ENCODE measurements around the gene CASP4. TPM values are rescaled to one million over a fixed set of nuclear protein-coding genes. Genes with fewer than 3 reads are reported as not detected.

Gene CASP4
- polyA plus RNA-seq, 1 donor from 2014 or later: not detected

DNA sequence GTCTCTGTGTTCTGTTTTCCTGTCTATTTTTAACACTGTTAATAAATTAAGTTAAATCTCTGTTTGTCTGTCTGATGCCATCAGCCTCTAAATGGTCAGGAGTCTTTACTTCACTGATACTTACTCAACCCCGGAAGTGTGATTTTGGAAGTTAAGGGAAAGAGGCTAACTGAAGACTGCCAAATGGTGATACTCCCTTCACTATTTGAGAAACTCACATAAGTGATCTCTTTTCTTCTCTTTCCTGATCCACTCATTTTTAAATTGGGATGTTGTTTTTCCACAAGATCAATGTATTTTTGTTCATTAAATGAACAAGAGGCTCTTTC lies 69.7 kb downstream of the CASP4 start:
- Histone ChIP-seq H3K9ac (ENCODE audit: low read length) (no peak overlapping the region), H3K4me2 (ENCODE audit: low read length) (no peak overlapping the region), H3K9me3 (ENCODE audit: low read length) (no peaks in the 10 kb centered on the region), H3K4me3 (ENCODE audit: low read length) (no peak overlapping the region), H3K36me3 (ENCODE audit: insufficient read depth, low read length) (no peaks in the 10 kb centered on the region), H3K27me3 (ENCODE audit: insufficient read depth, low read depth, low read length) (no peaks in the 10 kb centered on the region), H3K9me2 (ENCODE audit: insufficient read depth, low read length) (no peaks in the 10 kb centered on the region), H4K20me1 (ENCODE audit: insufficient read depth) (no peaks in the 10 kb centered on the region), H3F3A (ENCODE audit: insufficient read depth, low read length, poor library complexity, severe bottlenecking) (no peaks in the 10 kb centered on the region), H3K27ac (ENCODE audit: low read length) (no peak overlapping the region), H3K79me2 (replicated peaks; ENCODE audit: insufficient read depth, low read length) (no peaks in the 10 kb centered on the region), H2AFZ (ENCODE audit: low read depth, low read length) (no peak overlapping the region)
- TF ChIP-seq POLR2AphosphoS5 (IDR thresholded peaks at IDR 0.05) (no peak), EZH2 (IDR thresholded peaks at IDR 0.05; ENCODE audit: borderline replicate concordance, insufficient read depth, low read length, poor library complexity, severe bottlenecking) (no peak), REST (IDR thresholded peaks at IDR 0.05; ENCODE audit: borderline replicate concordance) (no peak), MXI1 (conservative IDR thresholded peaks at IDR 0.05; ENCODE audit: poor library complexity, severe bottlenecking) (no peak), RAD21 (conservative IDR thresholded peaks at IDR 0.05) (no peak), TAF1 (IDR thresholded peaks at IDR 0.05; ENCODE audit: low read depth) (no peak), EP300 (conservative IDR thresholded peaks at IDR 0.05; ENCODE audit: poor library complexity, severe bottlenecking) (no peak), SMC3 (conservative IDR thresholded peaks at IDR 0.05; ENCODE audit: poor library complexity) (no peak)
- TF ChIP-seq, protein P1, sequence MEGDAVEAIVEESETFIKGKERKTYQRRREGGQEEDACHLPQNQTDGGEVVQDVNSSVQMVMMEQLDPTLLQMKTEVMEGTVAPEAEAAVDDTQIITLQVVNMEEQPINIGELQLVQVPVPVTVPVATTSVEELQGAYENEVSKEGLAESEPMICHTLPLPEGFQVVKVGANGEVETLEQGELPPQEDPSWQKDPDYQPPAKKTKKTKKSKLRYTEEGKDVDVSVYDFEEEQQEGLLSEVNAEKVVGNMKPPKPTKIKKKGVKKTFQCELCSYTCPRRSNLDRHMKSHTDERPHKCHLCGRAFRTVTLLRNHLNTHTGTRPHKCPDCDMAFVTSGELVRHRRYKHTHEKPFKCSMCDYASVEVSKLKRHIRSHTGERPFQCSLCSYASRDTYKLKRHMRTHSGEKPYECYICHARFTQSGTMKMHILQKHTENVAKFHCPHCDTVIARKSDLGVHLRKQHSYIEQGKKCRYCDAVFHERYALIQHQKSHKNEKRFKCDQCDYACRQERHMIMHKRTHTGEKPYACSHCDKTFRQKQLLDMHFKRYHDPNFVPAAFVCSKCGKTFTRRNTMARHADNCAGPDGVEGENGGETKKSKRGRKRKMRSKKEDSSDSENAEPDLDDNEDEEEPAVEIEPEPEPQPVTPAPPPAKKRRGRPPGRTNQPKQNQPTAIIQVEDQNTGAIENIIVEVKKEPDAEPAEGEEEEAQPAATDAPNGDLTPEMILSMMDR (IDR thresholded peaks at IDR 0.05; ENCODE audit: poor library complexity, severe bottlenecking): no peak

DNA sequence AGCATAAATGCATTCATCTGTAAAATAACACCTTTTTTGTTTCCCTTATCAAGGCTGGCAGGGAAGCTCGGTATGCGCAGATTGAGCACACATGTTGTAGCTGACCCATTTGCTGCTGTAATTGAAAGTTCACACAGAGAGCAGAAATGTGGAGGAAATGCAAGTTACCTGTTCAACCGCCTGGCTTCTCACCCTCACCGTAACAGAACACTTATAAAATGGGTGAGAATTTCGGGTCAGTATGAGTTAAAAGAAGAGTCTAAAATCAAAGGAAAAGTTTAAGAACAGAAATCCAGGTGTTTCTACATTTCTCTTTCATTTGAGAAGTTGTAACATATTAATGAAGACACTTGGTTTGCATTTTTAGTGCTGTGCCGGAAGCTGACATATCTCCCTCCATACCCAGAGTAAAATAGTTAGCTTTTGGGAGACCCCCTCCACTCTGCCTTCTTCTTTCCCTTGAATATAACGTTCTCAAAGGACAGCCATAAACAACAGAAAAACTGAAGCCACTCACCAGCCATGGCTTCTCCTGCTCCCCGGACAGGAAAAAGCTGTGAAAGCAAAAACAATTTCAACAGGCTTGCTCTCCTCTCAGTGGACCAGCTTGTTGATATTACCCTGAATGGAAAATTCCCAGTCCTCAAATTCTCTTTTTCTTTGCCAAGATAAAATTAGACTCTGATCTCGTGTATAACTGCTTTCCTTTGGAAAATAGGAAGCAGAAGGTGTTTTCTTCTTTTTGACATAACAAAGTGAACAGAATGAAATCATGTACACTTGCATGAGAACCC lies 70.3 kb downstream of the CASP4 start, which contains the start of gene CASP12:
CASP12 (minus strand) TSS at position 570 of the 794 bp plus-strand sequence.
- Histone ChIP-seq H3K36me3 (ENCODE audit: insufficient read depth, low read length) (no peaks in the 10 kb centered on the region), H3K9ac (ENCODE audit: low read length) (no peak within 1 kb of the TSS), H3K4me2 (ENCODE audit: low read length) (no peak within 1 kb of the TSS), H3F3A (ENCODE audit: insufficient read depth, low read length, poor library complexity, severe bottlenecking) (no peaks in the 10 kb centered on the region), H4K20me1 (ENCODE audit: insufficient read depth) (no peaks in the 10 kb centered on the region), H3K27ac (ENCODE audit: low read length) (no peak within 1 kb of the TSS), H3K9me2 (ENCODE audit: insufficient read depth, low read length) (no peaks in the 10 kb centered on the region), H3K9me3 (ENCODE audit: low read length) (no peaks in the 10 kb centered on the region), H3K4me3 (ENCODE audit: low read length) (no peak within 1 kb of the TSS), H3K27me3 (ENCODE audit: insufficient read depth, low read depth, low read length) (no peaks in the 10 kb centered on the region), H2AFZ (ENCODE audit: low read depth, low read length) (no peak within 1 kb of the TSS), H3K79me2 (replicated peaks; ENCODE audit: insufficient read depth, low read length) (no peaks in the 10 kb centered on the region)
- TF ChIP-seq REST (IDR thresholded peaks at IDR 0.05; ENCODE audit: borderline replicate concordance) (no peak), EP300 (conservative IDR thresholded peaks at IDR 0.05; ENCODE audit: poor library complexity, severe bottlenecking) (no peak), TAF1 (IDR thresholded peaks at IDR 0.05; ENCODE audit: low read depth) (no peak), SMC3 (conservative IDR thresholded peaks at IDR 0.05; ENCODE audit: poor library complexity) (no peak), EZH2 (IDR thresholded peaks at IDR 0.05; ENCODE audit: borderline replicate concordance, insufficient read depth, low read length, poor library complexity, severe bottlenecking) (no peak), MXI1 (conservative IDR thresholded peaks at IDR 0.05; ENCODE audit: poor library complexity, severe bottlenecking) (no peak), RAD21 (conservative IDR thresholded peaks at IDR 0.05) (no peak), POLR2AphosphoS5 (IDR thresholded peaks at IDR 0.05) (no peak)
- TF ChIP-seq, protein P1 (IDR thresholded peaks at IDR 0.05; ENCODE audit: poor library complexity, severe bottlenecking): no peak

Data from neural cell (in vitro differentiated cells).